GM21723 (cell line): ENCODE data around the gene GMCL2.
A peak's percentile ranks its signal among the peaks of the same experiment; 100 is the strongest.
"Not testable (repeated sequence)": the region's sequence is repeated elsewhere in the genome, so short reads cannot be mapped to it uniquely, and the experiment has no call there.

Experiments
- ATAC-seq: cut with Tn5 transposase; IDR thresholded peaks from one replicate; pipeline ENCODE4 v1.9.1; 2021; ENCODE audit warnings: mild to moderate bottlenecking, moderate library complexity; ENCODE audit not compliant: unreplicated experiment

Gene GMCL2

DNA sequence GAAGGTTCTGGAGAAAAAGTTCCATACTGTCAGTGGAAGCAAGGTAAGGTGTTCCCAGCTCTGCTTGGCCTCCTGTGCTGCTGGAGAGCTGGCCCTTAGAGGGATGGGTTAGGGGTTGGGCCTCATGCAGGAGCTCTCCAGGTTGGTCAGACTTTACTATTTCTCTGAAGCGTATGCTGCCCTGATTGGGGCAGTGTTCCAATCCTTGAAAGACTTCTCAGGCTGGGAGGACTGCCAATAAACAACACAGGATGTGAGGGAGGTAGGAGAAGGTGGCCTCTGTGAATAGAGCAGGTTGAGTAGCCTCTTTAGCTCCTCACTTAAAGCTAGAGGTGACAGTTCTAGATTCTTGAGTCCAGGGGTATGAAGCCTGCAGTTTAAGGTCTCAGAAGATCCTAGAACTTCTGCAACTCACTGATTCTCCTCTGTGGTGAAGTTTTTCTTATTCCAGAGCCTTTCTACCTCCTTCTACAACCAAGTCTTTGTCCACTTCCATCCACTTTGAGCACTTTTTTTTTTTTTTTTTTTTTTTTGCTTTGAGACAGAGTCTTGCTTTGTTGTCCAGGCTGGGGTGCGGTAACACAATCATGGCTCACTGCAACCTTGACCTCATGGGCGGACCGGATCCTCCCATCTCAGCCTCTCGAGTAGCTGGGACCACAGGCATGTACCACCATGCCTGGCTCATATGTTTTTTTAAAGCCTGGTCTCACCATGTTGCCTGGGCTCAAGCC lies 20.2 kb upstream of the GMCL2 start:
- no peak for ATAC-seq

DNA sequence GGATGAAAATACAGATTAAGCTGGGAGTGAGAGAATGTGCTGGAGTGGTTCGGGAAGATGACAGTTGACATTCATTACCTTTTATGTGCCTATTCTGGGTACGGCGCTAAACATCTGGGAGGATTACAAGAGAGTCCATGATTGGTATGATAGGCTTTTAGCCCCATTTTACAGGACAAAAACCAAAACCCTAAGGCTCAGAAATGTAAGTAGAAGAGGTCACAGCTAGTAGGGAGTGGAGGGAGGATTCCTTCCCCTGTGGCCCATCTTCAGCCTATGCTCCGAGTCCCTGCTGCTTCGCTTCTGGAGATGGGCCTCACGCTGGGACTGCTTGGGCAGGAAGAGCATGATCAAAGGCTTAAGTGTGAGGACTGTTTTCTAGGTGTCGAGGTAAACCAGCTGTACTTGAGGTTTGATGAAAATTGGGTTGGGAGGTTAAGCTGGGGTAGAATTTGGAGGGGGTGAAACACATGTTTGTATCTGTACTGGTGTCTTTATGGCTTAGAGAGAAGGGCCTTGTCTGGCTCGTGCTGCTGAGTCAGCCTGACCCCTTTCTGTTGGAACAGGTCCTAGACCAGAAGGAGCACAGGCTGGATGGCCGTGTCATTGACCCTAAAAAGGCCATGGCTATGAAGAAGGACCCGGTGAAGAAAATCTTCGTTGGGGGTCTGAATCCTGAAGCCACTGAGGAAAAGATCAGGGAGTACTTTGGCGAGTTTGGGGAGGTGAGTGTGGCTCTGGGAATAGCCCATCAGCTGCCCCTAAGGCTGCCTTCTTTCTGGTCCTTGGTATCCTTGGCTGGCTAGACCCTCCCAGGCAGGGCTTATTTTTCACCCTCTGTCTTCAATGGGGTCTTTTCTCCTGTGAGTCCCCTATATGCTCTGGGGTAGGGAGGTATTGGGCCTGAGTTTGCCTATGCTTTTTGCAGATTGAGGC lies 19.3 kb upstream of the GMCL2 start:
- no peak for ATAC-seq

DNA sequence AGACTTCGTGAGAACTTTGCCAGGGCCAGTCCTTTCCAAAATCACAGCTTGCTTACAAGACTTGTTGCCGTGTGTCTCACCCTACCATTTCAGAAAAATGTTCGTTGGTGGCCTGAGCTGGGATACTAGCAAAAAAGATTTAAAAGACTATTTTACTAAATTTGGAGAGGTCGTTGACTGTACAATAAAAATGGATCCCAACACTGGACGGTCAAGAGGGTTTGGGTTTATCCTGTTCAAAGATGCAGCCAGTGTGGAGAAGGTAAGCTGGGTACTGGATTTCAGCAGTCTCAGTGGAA lies 18.5 kb upstream of the GMCL2 start:
- ATAC-seq: no peak

DNA sequence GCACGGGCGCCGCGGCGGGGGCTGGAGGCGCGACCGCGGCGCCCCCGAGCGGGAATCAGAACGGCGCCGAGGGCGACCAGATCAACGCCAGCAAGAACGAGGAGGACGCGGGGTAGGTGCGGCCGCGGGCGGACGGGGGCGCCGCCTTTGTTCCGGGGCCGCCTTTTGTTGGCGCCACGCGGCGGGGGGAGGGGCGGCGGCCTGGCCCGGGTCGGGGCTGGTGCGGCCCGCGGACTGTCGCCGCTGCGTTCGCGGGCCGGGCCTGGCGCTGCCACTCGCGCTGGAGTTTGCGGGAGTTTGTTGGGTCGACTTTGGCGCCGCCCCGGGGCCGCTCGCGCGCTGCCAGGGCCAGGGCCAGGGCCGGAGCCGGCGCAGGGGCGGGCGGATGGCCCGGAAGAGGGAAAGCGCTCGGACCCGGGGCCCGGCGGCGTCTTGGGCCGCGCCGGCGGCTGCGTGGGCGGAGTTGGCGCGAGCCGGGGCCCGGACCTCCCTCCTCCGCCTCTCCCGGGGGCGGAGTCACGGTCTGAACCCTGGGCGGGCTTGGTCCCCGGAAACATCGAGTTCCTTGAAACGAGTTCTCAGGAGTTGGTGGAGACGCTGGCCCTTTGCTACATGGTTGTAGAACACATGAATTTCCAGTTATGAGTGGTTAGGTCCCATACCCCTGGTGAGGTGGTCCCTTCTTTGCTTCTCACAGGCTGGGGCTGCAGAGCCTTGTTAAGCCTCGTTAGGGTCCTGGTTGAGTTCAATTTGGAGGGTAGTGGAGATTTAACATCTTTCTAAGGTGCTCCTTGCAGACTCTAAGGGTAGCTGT lies 18.0 kb upstream of the GMCL2 start:
- peak; percentile 63 for ATAC-seq

DNA sequence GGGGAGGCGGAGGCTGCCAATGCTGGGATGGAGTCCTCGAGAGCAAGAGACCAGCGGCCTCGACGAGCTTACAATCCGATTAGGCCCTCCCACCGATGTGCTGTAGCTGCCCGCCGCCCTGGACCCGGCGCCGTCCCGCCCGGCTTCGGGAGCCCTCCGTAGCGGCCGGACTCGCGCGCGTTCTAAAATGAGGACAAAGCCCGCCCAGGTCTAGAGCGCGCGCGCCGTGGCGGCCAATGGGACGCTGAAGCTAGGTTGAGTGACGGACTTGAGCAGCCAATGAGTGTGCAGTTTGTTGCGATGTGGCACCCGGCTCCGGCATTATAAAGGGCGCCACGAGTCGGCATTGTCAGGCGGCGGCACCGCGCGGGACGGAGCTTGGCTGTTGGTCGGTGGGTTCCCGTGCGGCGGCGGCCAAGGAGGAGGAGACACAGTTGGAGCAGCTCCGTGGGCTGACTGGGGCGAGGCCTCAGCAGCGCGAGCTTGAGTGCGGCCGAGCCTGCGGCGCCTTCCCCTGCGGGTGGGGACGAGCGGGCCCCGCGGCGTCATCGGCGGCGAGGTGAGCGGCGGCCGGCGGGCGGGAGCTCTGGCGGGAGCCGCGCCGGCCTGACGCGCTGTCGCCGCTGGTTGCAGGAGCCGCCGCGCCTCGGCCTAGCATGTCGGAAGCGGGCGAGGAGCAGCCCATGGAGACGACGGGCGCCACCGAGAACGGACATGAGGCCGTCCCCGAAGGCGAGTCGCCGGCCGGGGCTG lies 17.2 kb upstream of the GMCL2 start, which contains the start of gene HNRNPAB:
TSS of gene HNRNPAB (plus strand) at position 352 of the 753 bp plus-strand sequence. CDS start at position 657, 305 bp downstream.
- peak; percentile 78 for ATAC-seq

DNA sequence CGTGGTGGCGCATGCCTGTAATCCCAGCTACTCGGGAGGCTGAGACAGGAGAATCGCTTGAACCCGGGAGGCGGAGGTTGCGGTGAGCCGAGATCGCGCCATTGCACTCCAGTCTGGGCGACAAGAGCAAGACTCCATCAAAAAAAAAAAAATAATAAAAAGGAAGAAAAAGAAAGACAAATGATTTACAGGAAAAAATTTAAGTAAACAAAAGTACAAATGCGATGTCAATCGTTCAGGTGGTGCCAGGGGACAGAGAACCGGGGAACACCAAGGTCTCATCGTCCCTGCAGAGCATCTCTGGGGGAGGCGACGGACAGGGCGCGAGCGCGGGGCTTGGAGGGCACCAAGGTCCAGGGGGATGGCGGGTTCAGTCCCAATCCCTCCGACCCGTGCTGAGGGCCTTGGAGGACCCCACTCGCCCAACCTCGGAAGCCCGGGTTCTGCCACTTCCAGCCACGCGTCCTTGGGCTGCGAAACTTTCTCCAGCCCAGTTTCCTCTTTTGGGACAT lies 16.6 kb upstream of the GMCL2 start:
- peak; percentile 7 for ATAC-seq

DNA sequence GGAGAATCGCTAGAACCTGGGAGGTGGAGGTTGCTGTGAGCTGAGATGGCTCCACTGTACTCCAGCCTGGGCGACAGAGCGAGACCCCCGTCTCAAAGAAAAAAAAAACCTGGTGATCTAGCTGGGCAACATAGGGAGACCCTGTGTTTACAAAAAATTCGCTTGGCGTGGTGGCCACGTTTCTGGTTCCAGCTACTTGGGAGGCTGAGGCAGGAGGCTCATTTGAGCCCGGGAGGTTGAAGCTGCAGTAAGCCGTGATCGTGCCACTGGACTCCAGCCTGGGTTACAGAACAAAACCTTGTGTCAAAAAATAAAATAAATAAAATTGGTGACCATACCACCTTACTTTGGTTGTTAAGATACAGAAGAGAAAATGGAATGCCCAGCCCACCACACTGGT lies 15.4 kb upstream of the GMCL2 start:
- ATAC-seq: no peak

DNA sequence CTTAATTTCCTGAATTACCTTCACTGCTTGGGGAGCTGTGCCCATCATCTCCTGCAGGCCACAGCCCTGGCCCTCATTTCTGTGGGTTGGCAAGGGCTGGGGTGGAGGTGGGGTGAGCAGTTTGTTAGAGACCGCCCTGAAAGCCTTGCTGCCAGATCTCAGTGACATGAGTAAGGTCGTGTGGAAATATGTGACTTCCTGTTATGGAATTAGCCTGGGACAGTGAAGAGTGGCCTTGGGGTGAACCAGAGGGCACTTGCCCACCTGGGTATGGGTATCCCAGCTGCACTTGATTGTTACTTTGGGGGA lies 14.7 kb upstream of the GMCL2 start:
- ATAC-seq: no peak

DNA sequence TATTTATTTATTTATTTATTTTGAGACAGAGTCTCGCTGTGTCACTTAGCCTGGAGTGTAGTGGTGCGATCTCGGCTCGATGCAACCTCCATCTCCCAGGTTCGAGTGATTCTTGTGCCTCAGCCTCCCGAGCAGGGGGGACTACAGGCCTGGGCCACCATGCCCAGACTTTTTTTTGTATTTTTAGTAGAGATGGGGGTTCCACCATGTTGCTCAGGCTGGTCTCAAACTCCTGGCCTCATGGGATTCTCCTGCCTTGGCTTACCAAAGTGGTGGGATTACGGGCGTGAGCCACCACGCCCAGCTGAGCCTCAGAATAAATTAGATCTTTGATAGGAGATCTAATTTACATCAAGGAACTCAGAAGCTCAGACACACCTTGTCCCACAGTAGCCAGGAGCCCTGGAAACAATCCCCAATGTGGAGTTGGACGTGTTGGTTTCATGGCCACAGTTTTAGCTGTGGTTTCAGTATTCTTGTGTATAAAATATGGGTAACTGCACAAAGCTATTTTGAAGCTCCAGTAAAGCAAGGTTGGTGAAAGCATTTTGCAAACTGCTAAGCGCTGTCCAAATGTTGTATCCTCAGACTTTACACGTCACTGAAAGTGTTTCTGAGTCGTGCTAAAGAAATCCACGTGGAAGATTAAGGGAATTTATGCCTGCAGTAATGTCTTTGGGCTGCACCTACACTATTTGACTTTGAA lies 14.2 kb upstream of the GMCL2 start:
- ATAC-seq: no peak

DNA sequence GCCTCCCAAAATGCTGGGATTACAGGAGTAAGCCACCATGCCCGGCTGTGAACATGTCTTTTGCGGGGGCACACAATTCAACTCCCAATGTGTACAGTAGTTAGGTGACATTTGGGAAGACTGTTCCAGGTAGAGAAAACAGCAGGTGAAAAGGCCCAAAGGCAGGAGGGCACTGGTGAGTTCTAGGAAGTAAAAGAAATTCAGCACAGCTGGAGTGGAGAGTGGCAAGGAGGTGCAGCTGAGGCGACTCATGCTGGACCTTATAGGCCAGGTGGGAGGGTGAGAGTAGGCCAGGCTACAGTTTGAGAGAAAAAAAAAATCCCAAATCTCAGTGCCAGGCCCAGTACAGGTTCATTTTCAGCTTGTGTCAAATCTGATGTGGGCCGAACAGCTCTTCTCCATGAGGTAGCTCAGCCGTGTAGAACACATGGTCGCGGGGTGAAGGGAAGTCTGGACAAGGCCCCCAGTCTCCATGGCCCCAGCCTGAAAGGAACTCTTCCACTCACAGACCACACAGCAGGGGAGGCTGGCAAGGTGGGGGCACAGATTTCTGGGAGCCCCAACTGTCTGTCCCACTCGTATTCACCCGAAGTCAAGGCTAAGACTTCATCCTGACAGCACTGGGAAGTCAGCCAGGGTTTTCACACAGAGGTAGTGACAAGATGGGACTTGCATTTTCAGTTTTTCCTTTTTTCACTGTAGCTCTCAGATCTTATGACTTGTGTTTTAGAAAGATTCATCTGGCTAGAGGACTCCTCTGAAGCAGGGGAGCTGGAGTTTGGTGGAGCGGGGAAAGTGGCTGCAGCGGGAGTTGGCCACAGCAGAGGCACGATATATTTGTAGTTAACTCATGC lies 12.6 kb upstream of the GMCL2 start:
- no peak for ATAC-seq

DNA sequence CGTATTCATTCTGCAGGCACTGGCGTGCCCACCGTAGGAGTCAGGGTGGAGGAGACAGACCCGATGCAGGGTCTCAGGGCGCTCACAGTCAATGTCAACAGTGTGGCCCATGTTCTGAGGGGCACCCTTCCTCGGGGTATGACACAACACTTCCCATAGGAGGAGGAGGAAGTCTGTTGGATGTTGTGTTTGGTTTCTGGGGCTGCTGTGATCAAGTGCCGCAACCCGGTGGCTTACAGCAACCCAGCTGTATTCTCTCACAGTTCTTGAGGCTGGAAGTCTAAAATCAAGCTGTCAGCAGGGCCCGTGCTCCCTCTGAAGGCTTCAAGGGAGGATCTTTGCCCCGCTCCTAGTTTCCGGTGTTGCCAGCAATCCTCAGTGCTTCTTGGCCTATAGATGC lies 11.5 kb upstream of the GMCL2 start:
- ATAC-seq: no peak

DNA sequence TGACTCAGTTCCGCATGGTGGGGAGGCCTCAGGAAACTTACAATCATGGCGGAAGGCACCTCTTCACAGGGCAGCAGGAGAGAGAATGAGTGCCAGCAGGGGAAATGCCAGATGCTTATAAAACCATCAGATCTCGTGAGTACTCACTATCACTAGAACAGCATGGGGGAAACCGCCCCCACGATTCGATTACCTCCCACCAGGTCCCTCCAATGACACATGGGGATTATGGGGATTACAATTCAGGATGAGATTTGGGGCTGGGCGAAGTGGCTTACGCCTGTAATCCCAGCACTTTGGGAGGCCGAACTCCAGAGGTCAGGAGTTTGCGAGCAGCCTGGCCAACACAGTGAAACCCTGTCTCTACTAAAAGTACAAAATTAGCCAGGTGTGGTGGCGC lies 11.0 kb upstream of the GMCL2 start:
- ATAC-seq: not testable (repeated sequence)

DNA sequence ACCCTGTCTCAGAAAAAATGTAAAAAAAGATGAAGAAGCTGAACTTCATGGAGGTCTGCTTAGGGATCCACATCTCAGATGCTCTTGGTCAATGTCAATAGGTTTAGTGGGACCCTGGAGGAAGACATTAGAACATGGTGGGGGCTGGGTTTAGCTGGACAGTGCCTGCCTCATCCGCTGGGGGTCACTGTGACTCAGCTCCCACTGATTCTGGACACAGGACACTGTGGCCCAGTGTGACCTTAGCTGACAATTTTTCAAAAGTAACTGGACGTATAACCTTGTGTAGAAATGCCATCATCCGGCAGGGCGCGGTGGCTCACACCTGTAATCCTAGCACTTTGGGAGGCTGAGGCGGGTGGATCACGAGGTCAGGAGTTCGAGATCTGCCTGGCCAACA lies 9.8 kb upstream of the GMCL2 start:
- no peak for ATAC-seq

DNA sequence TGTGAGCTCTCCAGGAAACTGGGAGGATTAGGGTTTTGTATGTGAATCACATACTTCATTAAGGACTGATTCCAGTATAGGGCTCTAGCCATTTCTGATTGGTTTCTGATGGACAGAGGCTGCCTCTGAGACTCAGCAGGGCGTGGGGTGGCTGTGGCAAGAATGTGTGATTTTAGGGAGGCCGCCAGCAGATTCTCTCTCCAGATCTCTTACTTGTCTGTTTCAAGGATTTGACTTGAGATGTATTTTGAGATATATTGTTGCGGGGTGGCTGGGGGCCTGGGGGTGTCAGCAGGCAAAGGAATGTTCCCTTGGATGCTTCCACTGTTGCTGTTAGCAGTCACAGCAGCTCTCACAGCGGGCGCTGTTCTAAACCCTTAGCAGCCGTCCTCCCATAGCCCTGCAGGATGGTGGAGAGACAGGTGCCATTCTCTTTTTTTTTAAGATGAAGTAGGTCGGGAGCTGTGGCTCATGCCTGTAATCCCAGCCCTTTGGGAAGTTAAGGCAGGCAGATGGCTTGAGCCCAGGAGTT lies 9.2 kb upstream of the GMCL2 start:
- no peak for ATAC-seq

DNA sequence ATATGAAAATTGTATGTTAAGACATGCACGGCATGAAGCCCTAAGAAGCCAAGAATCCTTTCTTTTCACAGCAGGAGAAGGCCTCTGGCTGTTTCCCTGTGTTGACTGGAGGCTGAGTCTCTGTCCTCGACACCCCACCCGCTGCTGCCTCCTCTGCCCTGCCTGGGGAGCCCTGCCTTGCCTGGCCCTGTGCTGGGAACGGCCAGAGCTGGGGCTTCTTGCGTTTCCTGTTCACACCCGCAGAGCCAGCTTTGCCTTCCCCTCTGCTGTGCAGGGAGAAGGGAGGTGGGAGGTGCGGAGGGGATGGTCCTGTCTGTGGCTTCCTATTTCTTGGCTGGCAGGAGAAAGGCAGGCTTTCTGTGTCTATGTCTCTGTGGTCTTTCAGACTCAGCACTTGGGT lies 6.9 kb upstream of the GMCL2 start:
- no peak for ATAC-seq

DNA sequence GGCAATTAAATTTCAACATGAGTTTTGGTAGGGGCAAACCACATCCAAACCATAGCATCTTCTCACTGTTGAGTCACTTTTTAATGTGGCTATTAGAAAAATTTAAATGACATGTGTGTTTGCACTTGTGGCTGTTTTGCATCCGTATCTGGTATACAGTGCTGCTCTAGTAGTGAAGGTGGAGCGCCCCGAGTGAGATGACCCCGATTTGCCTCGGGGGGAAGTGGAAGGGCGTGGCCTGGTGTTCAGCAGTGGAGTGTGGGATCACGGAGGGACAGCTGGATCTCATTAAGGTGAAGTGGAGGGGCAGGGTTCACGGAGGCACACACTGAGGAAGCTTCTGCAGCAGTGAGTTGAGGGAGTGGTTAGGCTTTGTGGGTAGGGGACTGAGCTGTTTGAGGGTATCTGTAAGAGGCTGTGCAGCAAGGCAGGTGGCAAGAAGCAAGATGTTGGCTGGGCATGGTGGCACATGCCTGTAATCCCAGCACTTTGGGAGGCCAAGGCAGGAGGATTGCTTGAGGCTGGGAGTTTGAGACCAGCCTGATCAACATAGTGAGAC lies 6.2 kb upstream of the GMCL2 start:
- no peak for ATAC-seq

DNA sequence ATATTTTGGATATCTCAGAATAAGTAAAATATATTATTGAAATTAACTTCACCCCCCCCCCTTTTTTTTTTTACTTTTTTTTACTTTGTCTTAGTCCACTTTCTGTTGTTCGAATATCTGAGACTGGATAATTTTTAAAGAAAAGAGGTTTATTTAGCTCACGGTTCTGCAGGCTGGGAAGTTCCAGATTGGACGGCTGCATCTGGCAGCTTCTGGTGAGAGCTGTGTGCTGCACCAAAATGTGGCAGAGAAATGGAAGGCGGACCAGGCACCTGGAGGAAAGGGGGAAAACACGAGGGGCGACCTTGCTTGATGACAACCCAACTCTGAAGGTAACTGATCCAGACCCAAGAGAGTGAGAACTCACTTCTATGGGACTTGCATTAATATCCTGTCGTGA lies 5.6 kb upstream of the GMCL2 start:
- no peak for ATAC-seq

DNA sequence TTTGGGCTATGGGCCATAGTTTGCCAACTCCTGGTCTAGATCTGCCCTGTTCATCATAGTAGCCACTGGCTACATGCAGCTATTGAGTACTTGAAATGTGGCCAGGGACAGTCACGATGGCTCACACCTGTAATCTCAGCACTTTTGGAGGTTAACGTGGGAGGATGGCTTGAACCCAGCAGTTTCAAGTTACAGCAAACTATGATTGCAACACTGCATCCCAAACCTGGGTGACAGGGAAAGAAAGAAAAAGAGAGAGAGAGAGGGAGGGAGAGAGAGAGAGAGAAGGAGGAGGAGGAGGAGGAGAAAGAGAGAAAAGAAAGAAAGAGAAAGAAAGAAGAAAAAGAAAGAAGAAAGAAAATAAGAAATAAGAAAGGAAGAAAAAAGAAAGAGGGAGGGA lies 5.1 kb upstream of the GMCL2 start:
- no peak for ATAC-seq

DNA sequence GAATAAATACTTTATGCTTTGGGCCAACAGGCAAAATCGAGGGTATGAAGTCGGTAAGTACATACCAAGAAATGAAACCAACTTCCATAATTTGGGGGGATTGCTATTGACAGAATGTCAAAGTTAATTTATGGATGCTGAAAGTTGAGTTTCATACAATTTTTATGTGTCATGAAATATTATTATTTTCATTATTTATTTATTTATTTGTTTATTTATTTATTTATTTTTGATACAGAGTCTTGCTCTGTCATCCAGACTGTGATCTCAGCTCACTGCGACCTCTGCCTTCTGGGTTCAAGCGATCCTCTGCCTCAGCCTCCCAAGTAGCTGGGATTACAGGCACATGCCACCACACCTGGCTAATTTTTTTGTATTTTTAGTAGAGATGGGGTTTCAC lies 4.5 kb upstream of the GMCL2 start:
- ATAC-seq: no peak
